ENCODE results near the gene POC1A. TPM values are rescaled to one million over a fixed set of nuclear protein-coding genes. Genes with fewer than 3 reads are reported as not detected.

Gene POC1A
- 5.3 to 5.7 TPM (median 5.5 TPM) in 3 replicates for total RNA-seq
- long read RNA-seq, transcript POC1A-201 (11 exons, 1,898 nt): major isoform, 11 of 20 reads
- long read RNA-seq, partial matches to known transcripts: 1 of 20 reads
- long read RNA-seq, other reads (novel, unspliced or antisense): 4 of 20 reads

- peak; percentile 98 for DNase-seq (ENCODE audit: low spot score)
- Mint-ChIP-seq H3K27me3 (ENCODE audit: low read depth) (no peaks in the 10 kb centered on the region), H3K36me3 (ENCODE audit: low read depth) (no peaks in the 10 kb centered on the region), H3K4me1 (ENCODE audit: low read depth) (peaks cover 13% of the 10 kb centered on the region), H3K9me3 (ENCODE audit: low read depth) (no peaks in the 10 kb centered on the region), H3K4me3 (ENCODE audit: unreplicated experiment) (peak within 1 kb of the TSS; percentile 95), H3K27ac (ENCODE audit: unreplicated experiment) (peak within 1 kb of the TSS; percentile 99)
- peak; percentile 26 for TF ChIP-seq CTCF (IDR thresholded peaks at IDR 0.05)
Observed at GRCh38 chr3:52154135-52155094, at the start of gene POC1A. POC1A (minus strand) TSS chr3:52154423; CDS start chr3:52154372, 51 bp downstream.

- Mint-ChIP-seq H3K4me1 (ENCODE audit: low read depth) (peaks cover 29% of the 10 kb centered on the region), H3K36me3 (ENCODE audit: low read depth) (peaks cover 49% of the 10 kb centered on the region), H3K4me3 (ENCODE audit: unreplicated experiment) (no peak overlapping the region), H3K27ac (ENCODE audit: unreplicated experiment) (no peak overlapping the region), H3K27me3 (ENCODE audit: low read depth) (no peaks in the 10 kb centered on the region), H3K9me3 (ENCODE audit: low read depth) (no peaks in the 10 kb centered on the region)
- DNase-seq (ENCODE audit: low spot score): no peak
- TF ChIP-seq CTCF (IDR thresholded peaks at IDR 0.05): no peak
Observed at GRCh38 chr3:52203701-52204100, 49.5 kb upstream of the POC1A start.

GRCh38 chr3:52202384-52203077 is 48.3 kb upstream of the POC1A start:
- H3K36me3 Mint-ChIP-seq (ENCODE audit: low read depth): peaks cover 42% of the 10 kb centered on the region
- DNase-seq (ENCODE audit: low spot score): no peak
- no peak overlapping the region for H3K27ac Mint-ChIP-seq (ENCODE audit: unreplicated experiment)

GRCh38 chr3:52200981-52201679 is 46.9 kb upstream of the POC1A start:
- peaks cover 33% of the 10 kb centered on the region for H3K36me3 Mint-ChIP-seq (ENCODE audit: low read depth)
- no peaks in the 10 kb centered on the region for H3K27me3 Mint-ChIP-seq (ENCODE audit: low read depth)
- H3K4me3 Mint-ChIP-seq (ENCODE audit: unreplicated experiment): no peak overlapping the region
- DNase-seq (ENCODE audit: low spot score): no peak
- no peak overlapping the region for H3K27ac Mint-ChIP-seq (ENCODE audit: unreplicated experiment)
- H3K9me3 Mint-ChIP-seq (ENCODE audit: low read depth): no peaks in the 10 kb centered on the region
- H3K4me1 Mint-ChIP-seq (ENCODE audit: low read depth): peaks cover 41% of the 10 kb centered on the region
- TF ChIP-seq CTCF (IDR thresholded peaks at IDR 0.05): no peak

More at GRCh38 chr3:52202384-52203077, 48.3 kb upstream of the POC1A start:
- H3K9me3 Mint-ChIP-seq (ENCODE audit: low read depth): no peaks in the 10 kb centered on the region
- H3K4me3 Mint-ChIP-seq (ENCODE audit: unreplicated experiment): no peak overlapping the region
- H3K4me1 Mint-ChIP-seq (ENCODE audit: low read depth): peaks cover 36% of the 10 kb centered on the region
- no peaks in the 10 kb centered on the region for H3K27me3 Mint-ChIP-seq (ENCODE audit: low read depth)
- TF ChIP-seq CTCF (IDR thresholded peaks at IDR 0.05): no peak

Measured in chondrocyte (in vitro differentiated cells).